HepG2 (cell line): ENCODE results near the gene RNF5. TPM values are rescaled to one million over a fixed set of nuclear protein-coding genes. Genes with fewer than 3 reads are reported as not detected.

Source experiments
- CC2D1A ChIP-seq: sonication (generic); formaldehyde crosslinking; IDR thresholded peaks from 2 replicates; pipeline ENCODE4 v1.8.1; 2023; ENCODE audit warnings: mild to moderate bottlenecking, missing genetic modification reagents
- FOXK2 ChIP-seq: fragments of 450-650 bp; IDR thresholded peaks from 2 replicates; pipeline ENCODE4 v1.6.1; 2016
- GATAD2A ChIP-seq: IDR thresholded peaks from 2 replicates; pipeline ENCODE4 v1.6.1; 2016
- GRHL1 ChIP-seq: sonication (generic); formaldehyde crosslinking; conservative IDR thresholded peaks from 2 replicates; pipeline ENCODE4 v1.8.0; 2022; ENCODE audit warnings: missing genetic modification reagents
- ISL2 ChIP-seq: sonication (generic); formaldehyde crosslinking; IDR thresholded peaks from 2 replicates; pipeline ENCODE4 v1.5.0; 2020; ENCODE audit warnings: missing genetic modification reagents
- JUND ChIP-seq: sonication (generic); formaldehyde crosslinking; IDR thresholded peaks from 2 replicates; pipeline ENCODE4 v1.8.0; 2022; ENCODE audit warnings: mild to moderate bottlenecking, missing genetic modification reagents
- LCORL ChIP-seq, 2 experiments: fragments of 450-650 bp in 1 of 2; sonication (generic) in 1 of 2; formaldehyde crosslinking in 1 of 2; IDR thresholded peaks; 2 replicates each; pipeline versions ENCODE4 v1.5.0 to v1.6.1; 2017 to 2020; ENCODE audit warnings: antibody characterized with exemption in 1 of 2, missing genetic modification reagents in 1 of 2
- NFATC3 ChIP-seq: sonication (generic); formaldehyde crosslinking; IDR thresholded peaks from 2 replicates; pipeline ENCODE4 v1.5.1; 2020; ENCODE audit warnings: mild to moderate bottlenecking, missing genetic modification reagents
- NONO ChIP-seq, 2 experiments: fragments of 450-650 bp in 1 of 2; sonication (generic) in 1 of 2; formaldehyde crosslinking in 1 of 2; IDR thresholded peaks in 1 of 2; conservative IDR thresholded peaks in 1 of 2; 2 replicates each; pipeline versions ENCODE4 v1.6.1 to v1.8.0; 2017 to 2022; ENCODE audit warnings: mild to moderate bottlenecking in 1 of 2, missing genetic modification reagents in 1 of 2, moderate library complexity in 1 of 2
- REXO4 ChIP-seq: sonication (generic); formaldehyde crosslinking; IDR thresholded peaks from 2 replicates; pipeline ENCODE4 v1.8.0; 2022; ENCODE audit warnings: missing genetic modification reagents, mild to moderate bottlenecking, borderline replicate concordance
- SAFB2 ChIP-seq: sonication (generic); formaldehyde crosslinking; IDR thresholded peaks from 2 replicates; pipeline ENCODE4 v1.5.1; 2020; ENCODE audit warnings: missing genetic modification reagents, low read depth, mild to moderate bottlenecking, borderline replicate concordance
- STAT5B ChIP-seq: sonication (generic); formaldehyde crosslinking; IDR thresholded peaks from 2 replicates; pipeline ENCODE4 v1.4.0; 2020; ENCODE audit warnings: missing genetic modification reagents
- TCF7L2 ChIP-seq: IDR thresholded peaks from 2 replicates; pipeline ENCODE4 v1.6.1; 2011; ENCODE audit warnings: mild to moderate bottlenecking, low read depth, low read length, moderate library complexity
- TMF1 ChIP-seq: sonication (generic); formaldehyde crosslinking; IDR thresholded peaks from 2 replicates; pipeline ENCODE4 v1.8.1; 2022; ENCODE audit warnings: low read depth, missing genetic modification reagents
- ZBTB20 ChIP-seq: sonication (generic); formaldehyde crosslinking; IDR thresholded peaks from 2 replicates; pipeline ENCODE4 v1.8.1; 2023; ENCODE audit warnings: missing genetic modification reagents, low read depth, mild to moderate bottlenecking, borderline replicate concordance
- ZKSCAN1 ChIP-seq: fragments of 150-350 bp; IDR thresholded peaks from 2 replicates; pipeline ENCODE4 v1.6.1; 2014; ENCODE audit warnings: low read length
- ZNF446 ChIP-seq: sonication (generic); formaldehyde crosslinking; IDR thresholded peaks from 2 replicates; pipeline ENCODE4 v1.5.0; 2020; ENCODE audit warnings: mild to moderate bottlenecking, missing genetic modification reagents
- ZNF496 ChIP-seq: sonication (generic); formaldehyde crosslinking; IDR thresholded peaks from 2 replicates; pipeline ENCODE4 v1.8.1; 2023; ENCODE audit warnings: mild to moderate bottlenecking, moderate library complexity, missing genetic modification reagents; ENCODE audit not compliant: insufficient replicate concordance
- ZNF550 ChIP-seq: sonication (generic); formaldehyde crosslinking; IDR thresholded peaks from 2 replicates; pipeline ENCODE4 v1.4.0; 2020; ENCODE audit warnings: mild to moderate bottlenecking, missing genetic modification reagents, borderline replicate concordance
- ZNF563 ChIP-seq: sonication (generic); formaldehyde crosslinking; IDR thresholded peaks from 2 replicates; pipeline ENCODE4 v1.8.0; 2022; ENCODE audit warnings: mild to moderate bottlenecking, moderate library complexity, missing genetic modification reagents
- ZNF570 ChIP-seq: sonication (generic); formaldehyde crosslinking; IDR thresholded peaks from 2 replicates; pipeline ENCODE4 v1.4.0; 2020; ENCODE audit warnings: mild to moderate bottlenecking, missing genetic modification reagents, borderline replicate concordance
- polyA plus RNA-seq, 8 experiments: library from polyadenylated mRNA; depleted of rRNA in 3 of 8; stranded (reverse) in 7 of 8; unstranded in 1 of 8; fragments of >200 nt; fragmentation: Illumina TruSeq in 4 of 8; extraction: Trizol in 4 of 8; gene quantifications; 2 replicates each; pipeline versions ENCODE4 v1.2.1 to v1.2.3, GENCODE V29; 2011 to 2016; ENCODE audit warnings: low read depth in 4 of 8, missing spikeins in 1 of 8, mixed read lengths in 1 of 8; ENCODE audit not compliant: insufficient read depth in 1 of 8
- total RNA-seq, 5 experiments: library from RNA; depleted of rRNA; stranded (reverse); fragments of >200 nt; fragmentation: Illumina TruSeq; extraction: Trizol; gene quantifications; 2 replicates each; pipeline ENCODE4 v1.2.3, GENCODE V29; 2016; ENCODE audit warnings: low read depth in 1 of 5
- TF ChIP-seq, protein P1 (sequence below), 2 experiments: sonication (generic) in 1 of 2; formaldehyde crosslinking in 1 of 2; IDR thresholded peaks; 2 replicates each; pipeline versions ENCODE4 v1.6.1 to v1.9.0; 2014 to 2022; ENCODE audit warnings: antibody characterized with exemption in 1 of 2, borderline replicate concordance in 1 of 2, inconsistent platforms in 1 of 2, low read depth in 1 of 2, missing genetic modification reagents in 1 of 2

The RNF5 gene
- total and polyA plus RNA-seq, 2 of the 13 experiments (the other 11 are each of a cell fraction or from before 2014, with no cell fraction given): 98.0 to 131 TPM

GRCh38 chr6:32195902-32196681, 17.9 kb downstream of the RNF5 start (continued):
- TF ChIP-seq GRHL1 (CRISPR knock-in tag) (no peak), ZKSCAN1 (no peak), GATAD2A (CRISPR knock-in tag) (no peak), LCORL (IDR thresholded peaks at IDR 0.05) (no peak), LCORL (CRISPR knock-in tag; IDR thresholded peaks at IDR 0.05) (peak; percentile 77; the same call in 1 of the 2 replicates), NONO (IDR thresholded peaks at IDR 0.05) (no peak), NONO (CRISPR knock-in tag; conservative IDR thresholded peaks at IDR 0.05) (peak; percentile 93), ZBTB20 (CRISPR knock-in tag) (peak; percentile 91), REXO4 (CRISPR knock-in tag) (no peak), ISL2 (CRISPR knock-in tag) (peak; percentile 84), TMF1 (CRISPR knock-in tag) (peak; percentile 56; the same call in 1 of the 2 replicates), ZNF446 (CRISPR knock-in tag) (peak; percentile 74; the same call in 1 of the 2 replicates), STAT5B (CRISPR knock-in tag) (peak; percentile 81; the same call in 1 of the 2 replicates), TCF7L2 (no peak), ZNF563 (CRISPR knock-in tag) (peak; percentile 66; the same call in 1 of the 2 replicates), ZNF550 (CRISPR knock-in tag) (no peak), FOXK2 (no peak), NFATC3 (0 out of 2 replicates have a peak, but pooled peaks have one; percentile 91), SAFB2 (CRISPR knock-in tag) (peak; percentile 80; the same call in 1 of the 2 replicates), CC2D1A (CRISPR knock-in tag) (0 out of 2 replicates have a peak, but pooled peaks have one; percentile 73), ZNF496 (CRISPR knock-in tag) (no peak), JUND (CRISPR knock-in tag) (peak; percentile 73), ZNF570 (no peak)
- TF ChIP-seq, protein P1, sequence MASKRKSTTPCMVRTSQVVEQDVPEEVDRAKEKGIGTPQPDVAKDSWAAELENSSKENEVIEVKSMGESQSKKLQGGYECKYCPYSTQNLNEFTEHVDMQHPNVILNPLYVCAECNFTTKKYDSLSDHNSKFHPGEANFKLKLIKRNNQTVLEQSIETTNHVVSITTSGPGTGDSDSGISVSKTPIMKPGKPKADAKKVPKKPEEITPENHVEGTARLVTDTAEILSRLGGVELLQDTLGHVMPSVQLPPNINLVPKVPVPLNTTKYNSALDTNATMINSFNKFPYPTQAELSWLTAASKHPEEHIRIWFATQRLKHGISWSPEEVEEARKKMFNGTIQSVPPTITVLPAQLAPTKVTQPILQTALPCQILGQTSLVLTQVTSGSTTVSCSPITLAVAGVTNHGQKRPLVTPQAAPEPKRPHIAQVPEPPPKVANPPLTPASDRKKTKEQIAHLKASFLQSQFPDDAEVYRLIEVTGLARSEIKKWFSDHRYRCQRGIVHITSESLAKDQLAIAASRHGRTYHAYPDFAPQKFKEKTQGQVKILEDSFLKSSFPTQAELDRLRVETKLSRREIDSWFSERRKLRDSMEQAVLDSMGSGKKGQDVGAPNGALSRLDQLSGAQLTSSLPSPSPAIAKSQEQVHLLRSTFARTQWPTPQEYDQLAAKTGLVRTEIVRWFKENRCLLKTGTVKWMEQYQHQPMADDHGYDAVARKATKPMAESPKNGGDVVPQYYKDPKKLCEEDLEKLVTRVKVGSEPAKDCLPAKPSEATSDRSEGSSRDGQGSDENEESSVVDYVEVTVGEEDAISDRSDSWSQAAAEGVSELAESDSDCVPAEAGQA (IDR thresholded peaks at IDR 0.05; ENCODE audit: low read depth): peak; percentile 84
- TF ChIP-seq, protein P1 (CRISPR knock-in tag; IDR thresholded peaks at IDR 0.05; ENCODE audit: borderline replicate concordance): 0 out of 2 replicates have a peak, but pooled peaks have one; percentile 64
